ENCODE data around the gene GMIP. TPM values are rescaled to one million over a fixed set of nuclear protein-coding genes. Genes with fewer than 3 reads are reported as not detected.

The GMIP gene
- total RNA-seq, 1 donor from 2014 or later, result 37.3 TPM

DNA sequence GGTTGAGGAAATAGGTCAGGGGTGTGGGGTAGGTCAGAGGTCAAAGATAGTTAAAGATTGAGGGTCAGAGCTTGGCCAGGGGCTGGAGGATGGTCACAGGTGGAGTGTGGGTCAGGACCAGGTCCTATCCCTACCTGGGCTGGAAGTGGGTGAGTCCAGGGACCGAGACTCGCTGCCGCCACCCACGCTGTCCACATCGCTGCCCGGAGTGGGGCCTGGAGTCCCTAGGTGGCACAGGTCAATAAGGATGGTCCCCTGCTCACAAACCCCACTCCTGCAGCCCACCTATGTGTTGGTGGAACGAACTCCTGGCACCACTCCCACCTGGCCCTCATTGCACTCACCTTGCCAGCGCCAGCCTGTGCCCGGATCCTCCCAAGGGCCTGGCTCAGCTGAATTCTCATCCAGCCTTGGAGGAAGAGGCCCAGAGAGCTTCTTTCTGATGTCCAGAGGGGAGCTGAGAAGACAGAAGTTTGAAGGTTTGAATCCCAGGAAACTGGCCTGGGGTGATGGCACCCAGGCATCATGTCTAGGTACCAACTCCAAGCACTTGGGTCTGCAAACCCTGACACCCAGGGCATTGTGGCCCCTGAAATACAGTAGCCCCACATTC is 6.8 kb downstream of the GMIP start:
- Histone ChIP-seq H3K4me1 (no peaks in the 10 kb centered on the region), H3K4me3 (no peak overlapping the region), H3K27ac (no peak overlapping the region), H3K36me3 (peaks cover 33% of the 10 kb centered on the region), H3K9me3 (no peaks in the 10 kb centered on the region), H3K27me3 (no peaks in the 10 kb centered on the region)
- TF ChIP-seq, protein P1, sequence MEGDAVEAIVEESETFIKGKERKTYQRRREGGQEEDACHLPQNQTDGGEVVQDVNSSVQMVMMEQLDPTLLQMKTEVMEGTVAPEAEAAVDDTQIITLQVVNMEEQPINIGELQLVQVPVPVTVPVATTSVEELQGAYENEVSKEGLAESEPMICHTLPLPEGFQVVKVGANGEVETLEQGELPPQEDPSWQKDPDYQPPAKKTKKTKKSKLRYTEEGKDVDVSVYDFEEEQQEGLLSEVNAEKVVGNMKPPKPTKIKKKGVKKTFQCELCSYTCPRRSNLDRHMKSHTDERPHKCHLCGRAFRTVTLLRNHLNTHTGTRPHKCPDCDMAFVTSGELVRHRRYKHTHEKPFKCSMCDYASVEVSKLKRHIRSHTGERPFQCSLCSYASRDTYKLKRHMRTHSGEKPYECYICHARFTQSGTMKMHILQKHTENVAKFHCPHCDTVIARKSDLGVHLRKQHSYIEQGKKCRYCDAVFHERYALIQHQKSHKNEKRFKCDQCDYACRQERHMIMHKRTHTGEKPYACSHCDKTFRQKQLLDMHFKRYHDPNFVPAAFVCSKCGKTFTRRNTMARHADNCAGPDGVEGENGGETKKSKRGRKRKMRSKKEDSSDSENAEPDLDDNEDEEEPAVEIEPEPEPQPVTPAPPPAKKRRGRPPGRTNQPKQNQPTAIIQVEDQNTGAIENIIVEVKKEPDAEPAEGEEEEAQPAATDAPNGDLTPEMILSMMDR (IDR thresholded peaks at IDR 0.05), result no peak
- DNase-seq, result no peak
- intact Hi-C loops (cut with DNase I), result no loop called here
- no peak for ATAC-seq

- Histone ChIP-seq H3K27me3 (no peaks in the 10 kb centered on the region), H3K36me3 (peaks cover 33% of the 10 kb centered on the region), H3K27ac (no peak overlapping the region), H3K9me3 (no peaks in the 10 kb centered on the region), H3K4me1 (no peaks in the 10 kb centered on the region), H3K4me3 (no peak overlapping the region)
- DNase-seq (no peak), ATAC-seq (no peak)
- TF ChIP-seq, protein P1 (IDR thresholded peaks at IDR 0.05), result no peak
- intact Hi-C loops (cut with DNase I), result no loop called here
Measured at GRCh38 chr19:19635313-19635702, 8.1 kb downstream of the GMIP start.

- TF ChIP-seq, protein P1 (IDR thresholded peaks at IDR 0.05), result no peak
- Histone ChIP-seq H3K27ac (no peak overlapping the region), H3K4me1 (no peaks in the 10 kb centered on the region), H3K27me3 (no peaks in the 10 kb centered on the region), H3K9me3 (no peaks in the 10 kb centered on the region), H3K36me3 (peaks cover 33% of the 10 kb centered on the region), H3K4me3 (no peak overlapping the region)
- no peak for DNase-seq
- intact Hi-C loops (cut with DNase I), result no loop called here
- no peak for ATAC-seq
Measured at GRCh38 chr19:19634516-19635312, 8.7 kb downstream of the GMIP start.

DNA sequence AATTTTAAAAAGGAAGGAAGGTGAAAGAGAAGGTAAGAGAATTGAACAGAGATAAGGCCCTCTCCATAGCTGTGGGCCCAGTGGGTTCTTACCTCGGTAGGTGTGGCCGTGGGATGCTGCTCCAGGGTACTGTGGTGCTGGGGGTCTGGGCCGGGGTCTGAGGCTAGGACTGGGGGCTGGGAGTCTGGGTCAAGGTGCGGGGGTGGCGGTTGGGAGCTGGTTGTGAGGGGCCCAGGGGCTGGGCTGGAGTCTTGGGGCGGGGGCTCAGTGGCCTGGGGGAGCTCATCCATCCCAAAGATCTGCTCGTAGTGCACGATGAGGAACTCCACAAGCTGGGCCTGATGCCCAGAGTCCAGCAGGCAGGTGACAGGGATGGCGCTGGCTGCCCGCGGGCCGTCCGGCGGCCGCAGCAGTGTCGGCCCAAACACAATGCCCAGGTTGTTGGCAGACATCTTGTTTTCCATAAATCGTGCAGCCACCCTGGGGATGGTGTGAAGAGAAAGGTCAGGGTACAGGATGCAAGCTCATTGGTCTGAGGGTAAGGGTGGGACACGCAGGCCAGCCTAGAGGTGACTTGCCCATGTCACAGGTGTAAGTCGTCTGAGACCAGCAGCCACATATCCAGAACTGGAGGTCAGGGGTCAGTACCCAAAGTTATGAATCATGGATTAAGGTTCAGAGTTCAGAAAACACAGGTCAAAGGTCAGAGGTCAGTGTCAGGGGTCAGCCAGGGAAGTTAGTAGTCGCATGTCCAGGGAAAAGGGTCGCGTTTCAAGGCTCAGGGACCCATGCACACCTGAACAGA is 9.5 kb downstream of the GMIP start:
- no peaks in the 10 kb centered on the region for H3K9me3 ChIP-seq
- no peaks in the 10 kb centered on the region for H3K4me1 ChIP-seq
- H3K27me3 ChIP-seq, result no peaks in the 10 kb centered on the region
- H3K36me3 ChIP-seq, result peaks cover 33% of the 10 kb centered on the region
- no peak for ATAC-seq
- no peak overlapping the region for H3K4me3 ChIP-seq
- intact Hi-C loops (cut with DNase I), result no loop called here
- no peak for DNase-seq
- TF ChIP-seq, protein P1 (IDR thresholded peaks at IDR 0.05), result no peak
- H3K27ac ChIP-seq, result no peak overlapping the region

GRCh38 chr19:19632661-19633060 is 10.8 kb downstream of the GMIP start:
- ATAC-seq (no peak), DNase-seq (no peak)
- Histone ChIP-seq H3K4me3 (no peak overlapping the region), H3K4me1 (no peaks in the 10 kb centered on the region), H3K27ac (no peak overlapping the region), H3K36me3 (peaks cover 33% of the 10 kb centered on the region), H3K27me3 (no peaks in the 10 kb centered on the region), H3K9me3 (no peaks in the 10 kb centered on the region)
- intact Hi-C loops (cut with DNase I), result no loop called here
- TF ChIP-seq, protein P1 (IDR thresholded peaks at IDR 0.05), result no peak

All from upper lobe of right lung (tissue), 1 donor.